A549 (cell line): ENCODE data around the gene SND1. TPM values are rescaled to one million over a fixed set of nuclear protein-coding genes. Genes with fewer than 3 reads are reported as not detected.
A peak's percentile ranks its signal among the peaks of the same experiment; 100 is the strongest.

Experiments
- ATAC-seq, 2 experiments: fragments of 200-7000 bp in 1 of 2; fragments of >200 bp in 1 of 2; cut with Nextera tagmentation in 1 of 2; cut with Tn5 transposase in 1 of 2; 3 replicates each; pipeline versions ENCODE4 v1.8.0 to v1.9.1; 2018 to 2020; ENCODE audit warnings: mild to moderate bottlenecking in 1 of 2, moderate library complexity in 1 of 2
- CTCF ChIA-PET: fragments of 300-600 bp; sonication (Branson Sonifier 250); formaldehyde crosslinking; extraction: SDS; loops from one replicate; lab custom pipeline; 2021; ENCODE audit warnings: antibody characterized with exemption, inconsistent platforms; lab: Yijun Ruan, JAX
- POLR2A ChIA-PET: fragments of 350-600 bp; formaldehyde crosslinking; extraction: SDS; loops from one replicate; lab custom pipeline; 2021; ENCODE audit warnings: antibody characterized with exemption, inconsistent platforms; lab: Yijun Ruan, JAX
- DNase-seq, 2 experiments: peaks; one replicate each; pipeline versions ENCODE4 v3.0.0 to v3.0.0-alpha.2; 2011 to 2016; ENCODE audit warnings: low read depth in 1 of 2, low spot score in 1 of 2
- FAIRE-seq: peaks from 2 replicates; lab custom pipeline; 2011; peaks lifted over from hg19 to GRCh38; lab: Jason Lieb, UNC
- H3K27ac ChIP-seq, 2 experiments: fragments of >200 bp; sonication (Bioruptor Twin); formaldehyde crosslinking; 3 replicates each; pipeline ENCODE4 v1.5.1; 2016 to 2017
- H3K4me1 ChIP-seq: fragments of >200 bp; sonication (Bioruptor Twin); formaldehyde crosslinking; 3 replicates; pipeline ENCODE4 v1.6.1; 2016
- H3K4me2 ChIP-seq: fragments of >200 bp; sonication (Bioruptor Twin); formaldehyde crosslinking; 3 replicates; pipeline ENCODE4 v1.6.1; 2016
- H3K4me3 ChIP-seq: fragments of >200 bp; sonication (Bioruptor Twin); formaldehyde crosslinking; 3 replicates; pipeline ENCODE4 v1.5.1; 2016
- H3K9me3 ChIP-seq: fragments of >200 bp; sonication (Bioruptor Twin); formaldehyde crosslinking; 3 replicates; pipeline ENCODE4 v1.6.1; 2016
- BHLHE40 ChIP-seq: IDR thresholded peaks from 2 replicates; pipeline ENCODE4 v1.6.1; 2012; ENCODE audit warnings: low read depth, low read length, inconsistent platforms
- CBX2 ChIP-seq: fragments of 200-600 bp; sonication (generic); IDR thresholded peaks from 2 replicates; pipeline ENCODE4 v1.6.1; 2016; ENCODE audit warnings: low read depth, mild to moderate bottlenecking, borderline replicate concordance
- CHD2 ChIP-seq: fragments of 150-350 bp; IDR thresholded peaks from 2 replicates; pipeline ENCODE4 v1.6.1; 2014; ENCODE audit warnings: low read length; ENCODE audit not compliant: partially characterized antibody
- CHD4 ChIP-seq: fragments of 200-600 bp; sonication (generic); IDR thresholded peaks from 2 replicates; pipeline ENCODE4 v1.6.1; 2016; ENCODE audit warnings: antibody characterized with exemption, mild to moderate bottlenecking, borderline replicate concordance
- ESRRA ChIP-seq: fragments of 150-350 bp; IDR thresholded peaks from 2 replicates; pipeline ENCODE4 v1.6.1; 2014; ENCODE audit warnings: mild to moderate bottlenecking, low read length, borderline replicate concordance
- FOSL2 ChIP-seq, 2 experiments: fragments of 450-650 bp in 1 of 2; fragments of >200 bp in 1 of 2; sonication (Bioruptor Twin) in 1 of 2; formaldehyde crosslinking; IDR thresholded peaks; 2 replicates each; pipeline versions ENCODE4 v1.5.0 to v1.6.1; 2016 to 2020; ENCODE audit warnings: mild to moderate bottlenecking in 1 of 2, moderate library complexity in 1 of 2
- GATA3 ChIP-seq: IDR thresholded peaks from 2 replicates; pipeline ENCODE4 v1.6.1; 2012; ENCODE audit warnings: borderline replicate concordance
- HOXB13 ChIP-seq: fragments of 250-450 bp; sonication (Bioruptor Pico); IDR thresholded peaks from 2 replicates; pipeline ENCODE4 v1.5.0; 2020; ENCODE audit warnings: low read depth, mild to moderate bottlenecking, moderate library complexity
- JUNB ChIP-seq: fragments of >200 bp; sonication (Bioruptor Twin); formaldehyde crosslinking; IDR thresholded peaks from 2 replicates; pipeline ENCODE4 v1.6.1; 2016
- MAFK ChIP-seq: fragments of 450-650 bp; IDR thresholded peaks from 2 replicates; pipeline ENCODE4 v1.6.1; 2014; ENCODE audit not compliant: partially characterized antibody
- NPAS2 ChIP-seq: fragments of 250-450 bp; sonication (Bioruptor Pico); IDR thresholded peaks from 2 replicates; pipeline ENCODE4 v1.8.0; 2022; ENCODE audit warnings: mild to moderate bottlenecking, moderate library complexity, borderline replicate concordance
- NR3C1 ChIP-seq: fragments of >200 bp; sonication (Bioruptor Twin); formaldehyde crosslinking; IDR thresholded peaks from 3 replicates; pipeline ENCODE4 v1.6.1; 2017
- PBX3 ChIP-seq: IDR thresholded peaks from 2 replicates; pipeline ENCODE4 v1.6.1; 2012
- PHF8 ChIP-seq: fragments of 200-600 bp; sonication (generic); IDR thresholded peaks from 2 replicates; pipeline ENCODE4 v1.6.1; 2016; ENCODE audit warnings: low read depth, mild to moderate bottlenecking, antibody characterized with exemption, moderate library complexity, borderline replicate concordance
- POLR2AphosphoS2 ChIP-seq: conservative IDR thresholded peaks from 2 replicates; pipeline ENCODE4 v1.6.1; 2012; ENCODE audit warnings: low read length, improper control_type of control experiment, inconsistent platforms
- RCOR1 ChIP-seq: fragments of 150-350 bp; IDR thresholded peaks from 2 replicates; pipeline ENCODE4 v1.6.1; 2014; ENCODE audit warnings: antibody characterized with exemption, low read length, low read depth
- REST ChIP-seq: fragments of 200-600 bp; sonication (generic); IDR thresholded peaks from 2 replicates; pipeline ENCODE4 v1.6.1; 2016; ENCODE audit warnings: antibody characterized with exemption, mild to moderate bottlenecking, moderate library complexity
- RNF2 ChIP-seq: fragments of 200-600 bp; sonication (generic); IDR thresholded peaks from 2 replicates; pipeline ENCODE4 v1.6.1; 2016; ENCODE audit warnings: low read depth, mild to moderate bottlenecking, antibody characterized with exemption, moderate library complexity, borderline replicate concordance
- USF2 ChIP-seq: fragments of 450-650 bp; IDR thresholded peaks from 2 replicates; pipeline ENCODE4 v1.6.1; 2014; ENCODE audit warnings: antibody characterized with exemption
- ZC3H11A ChIP-seq: fragments of 450-650 bp; IDR thresholded peaks from 2 replicates; pipeline ENCODE4 v1.6.1; 2014; ENCODE audit warnings: antibody characterized with exemption, mild to moderate bottlenecking
- WGBS: methylation state at CpG from one replicate; pipeline ENCODE4 v1.1.6; 2017; ENCODE audit errors: missing lambda C conversion rate; 5-methylcytosine and 5-hydroxymethylcytosine counted together
- polyA plus RNA-seq, 4 experiments: library from polyadenylated mRNA; depleted of rRNA in 3 of 4; stranded (reverse); fragments of >200 nt; fragmentation: RNase III in 1 of 4; extraction: RNeasy Plus Mini Kit Qiagen cat#74134 plus additional on column Dnase treatment in 1 of 4; gene quantifications; 2 replicates in 3 of 4; 3 replicates in 1 of 4; pipeline ENCODE4 v1.2.3, GENCODE V29; 2011 to 2017

Gene SND1
- polyA plus RNA-seq, 2 of the 4 experiments (the other 2 are of a cell fraction): 102 to 138 TPM

- DNase-seq (peak in 1 of 2 experiments; percentile 16), ATAC-seq (peak in 1 of 2 experiments; percentile 56; a peak in 3 of 6 replicates), FAIRE-seq (no peak)
- H3K9me3 ChIP-seq: no peaks in the 10 kb centered on the region
- CTCF ChIA-PET: no interaction called here
- H3K4me1 ChIP-seq: peaks cover 54% of the 10 kb centered on the region
- no peak overlapping the region for H3K4me3 ChIP-seq
- peak overlapping the region; percentile 22 for H3K4me2 ChIP-seq
- 78% methylated on average over 6 of the region's 6 CpGs for WGBS
- POLR2A ChIA-PET: no interaction called here
- TF ChIP-seq ZC3H11A (no peak), POLR2AphosphoS2 (no peak), RNF2 (no peak), FOSL2 (IDR thresholded peaks at IDR 0.05) (no peak), FOSL2 (CRISPR knock-in tag; IDR thresholded peaks at IDR 0.05) (no peak), CHD4 (no peak), ESRRA (no peak), REST (no peak), CBX2 (no peak), USF2 (no peak), GATA3 (no peak), MAFK (no peak), NR3C1 (no peak), RCOR1 (no peak), HOXB13 (no peak)
- H3K27ac ChIP-seq: peak overlapping the region; percentile 48 to 67; a peak in 4 of 6 replicates
Observed at GRCh38 chr7:128022631-128023532, 370.9 kb downstream of the SND1 start.

GRCh38 chr7:128024151-128024550, 372.2 kb downstream of the SND1 start:
- POLR2A ChIA-PET: no interaction called here
- no peak for FAIRE-seq

More at GRCh38 chr7:128024151-128024550, 372.2 kb downstream of the SND1 start:
- DNase-seq (no peak), ATAC-seq (no peak)
- Histone ChIP-seq H3K4me1 (peaks cover 54% of the 10 kb centered on the region), H3K9me3 (no peaks in the 10 kb centered on the region), H3K4me2 (no peak overlapping the region), H3K27ac (no peak overlapping the region), H3K4me3 (no peak overlapping the region)
- CTCF ChIA-PET: interaction anchor here (0.7 kb wide), 1 partner anchor 12 kb away, joined by 3 read pairs; no protein-coding TSS in a partner anchor
- WGBS: 96% methylated on average over 3 of the region's 3 CpGs
- TF ChIP-seq BHLHE40: no peak
- TF ChIP-seq PBX3: no peak
- no peak for TF ChIP-seq JUNB
- no peak for TF ChIP-seq REST
- TF ChIP-seq CHD2: no peak
- TF ChIP-seq NPAS2 (CRISPR knock-in tag): no peak
- no peak for TF ChIP-seq PHF8
